ENCODE data around the gene PER3. TPM values are rescaled to one million over a fixed set of nuclear protein-coding genes. Genes with fewer than 3 reads are reported as not detected.
A peak's percentile ranks its signal among the peaks of the same experiment; 100 is the strongest.
"Not testable (repeated sequence)": the region's sequence is repeated elsewhere in the genome, so short reads cannot be mapped to it uniquely, and the experiment has no call there.

The PER3 gene
- total RNA-seq, 3 donors from 2014 or later = 6.9 to 42.1 (median 14.7) TPM

DNA sequence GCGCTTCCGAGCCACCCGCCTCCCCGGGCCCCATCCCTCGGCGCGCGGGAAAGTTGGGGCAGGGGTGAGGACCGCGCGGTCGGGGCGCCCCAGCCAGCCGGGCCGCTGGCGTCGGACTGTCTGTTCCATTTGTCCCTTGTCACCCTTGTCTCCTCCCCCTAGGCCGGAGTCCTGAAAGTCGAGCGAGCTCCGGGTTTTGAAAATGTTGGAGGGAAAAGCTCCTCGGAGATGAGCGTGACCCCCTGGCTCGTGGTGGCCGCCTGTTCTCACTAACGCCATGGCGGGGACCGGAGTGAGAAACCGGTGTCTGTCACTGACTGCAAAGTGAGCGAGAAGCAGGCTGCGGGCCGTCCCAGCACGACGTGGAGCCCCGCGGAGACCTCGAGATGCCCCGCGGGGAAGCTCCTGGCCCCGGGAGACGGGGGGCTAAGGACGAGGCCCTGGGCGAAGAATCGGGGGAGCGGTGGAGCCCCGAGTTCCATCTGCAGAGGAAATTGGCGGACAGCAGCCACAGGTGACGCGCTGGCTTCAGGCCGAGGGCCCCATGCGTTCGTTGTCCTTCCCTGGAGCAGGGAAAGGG, 491 bp downstream of the PER3 start:
- TF ChIP-seq, protein P1, sequence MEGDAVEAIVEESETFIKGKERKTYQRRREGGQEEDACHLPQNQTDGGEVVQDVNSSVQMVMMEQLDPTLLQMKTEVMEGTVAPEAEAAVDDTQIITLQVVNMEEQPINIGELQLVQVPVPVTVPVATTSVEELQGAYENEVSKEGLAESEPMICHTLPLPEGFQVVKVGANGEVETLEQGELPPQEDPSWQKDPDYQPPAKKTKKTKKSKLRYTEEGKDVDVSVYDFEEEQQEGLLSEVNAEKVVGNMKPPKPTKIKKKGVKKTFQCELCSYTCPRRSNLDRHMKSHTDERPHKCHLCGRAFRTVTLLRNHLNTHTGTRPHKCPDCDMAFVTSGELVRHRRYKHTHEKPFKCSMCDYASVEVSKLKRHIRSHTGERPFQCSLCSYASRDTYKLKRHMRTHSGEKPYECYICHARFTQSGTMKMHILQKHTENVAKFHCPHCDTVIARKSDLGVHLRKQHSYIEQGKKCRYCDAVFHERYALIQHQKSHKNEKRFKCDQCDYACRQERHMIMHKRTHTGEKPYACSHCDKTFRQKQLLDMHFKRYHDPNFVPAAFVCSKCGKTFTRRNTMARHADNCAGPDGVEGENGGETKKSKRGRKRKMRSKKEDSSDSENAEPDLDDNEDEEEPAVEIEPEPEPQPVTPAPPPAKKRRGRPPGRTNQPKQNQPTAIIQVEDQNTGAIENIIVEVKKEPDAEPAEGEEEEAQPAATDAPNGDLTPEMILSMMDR (IDR thresholded peaks at IDR 0.05) = no peak
- Histone ChIP-seq H3K9me3 (no peaks in the 10 kb centered on the region), H3K4me3 (no peak overlapping the region), H3K4me1 (ENCODE audit: low read depth) (no peaks in the 10 kb centered on the region), H3K36me3 (ENCODE audit: low read depth) (no peaks in the 10 kb centered on the region)
- intact Hi-C loops (cut with DNase I, micrococcal nuclease) = no loop called here
- ATAC-seq (no peak), DNase-seq (peak in 2 of 3 donors; percentile 38 to 68)

DNA sequence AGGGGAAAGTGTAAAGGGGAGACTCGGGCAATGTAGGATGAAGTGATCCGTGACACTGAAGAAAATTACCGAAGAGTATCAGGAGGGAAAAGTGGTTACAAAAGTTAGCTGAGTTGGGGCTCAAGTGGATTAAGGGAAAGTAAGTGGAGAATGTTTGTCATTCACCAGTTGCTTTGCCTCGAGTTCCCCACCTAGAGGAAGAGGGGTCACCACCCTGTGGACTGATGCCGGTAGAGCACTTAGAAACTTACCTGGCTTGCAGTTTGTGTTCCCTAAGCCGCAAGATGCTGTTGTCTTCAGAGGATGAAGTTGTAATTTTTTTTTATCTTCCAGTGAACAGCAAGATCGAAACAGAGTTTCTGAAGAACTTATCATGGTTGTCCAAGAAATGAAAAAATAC, 1.0 kb downstream of the PER3 start:
- no peak for ATAC-seq
- peaks cover 4% of the 10 kb centered on the region for H3K9me3 ChIP-seq

DNA sequence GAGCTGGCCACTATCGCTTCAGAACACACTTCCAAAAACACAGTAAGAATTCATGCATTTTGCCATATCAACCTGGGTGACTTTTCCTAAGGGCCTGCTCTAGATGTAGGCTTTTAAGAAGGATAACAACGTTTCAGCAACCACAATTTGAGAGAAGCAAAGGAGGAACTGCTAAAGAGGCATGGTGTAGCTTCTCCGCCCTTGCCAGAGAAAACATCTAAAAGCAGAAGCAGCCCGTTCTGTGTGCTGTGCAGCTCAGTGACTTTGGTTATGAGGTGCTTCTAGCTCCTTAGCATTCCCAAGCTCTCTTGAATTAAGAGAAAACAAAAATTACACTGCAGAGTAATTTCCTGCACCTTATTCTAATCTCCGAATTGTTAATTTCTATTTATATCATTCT, 2.7 kb downstream of the PER3 start:
- DNase-seq (no peak), ATAC-seq (no peak)
- H3K36me3 ChIP-seq (ENCODE audit: low read depth) = no peaks in the 10 kb centered on the region
- intact Hi-C loops (cut with DNase I, micrococcal nuclease) = no loop called here
- TF ChIP-seq, protein P1 (IDR thresholded peaks at IDR 0.05) = no peak
- peaks cover 15% of the 10 kb centered on the region for H3K9me3 ChIP-seq
- no peak overlapping the region for H3K4me3 ChIP-seq
- H3K4me1 ChIP-seq (ENCODE audit: low read depth) = no peaks in the 10 kb centered on the region

More for the DNA sequence above, 1.0 kb downstream of the PER3 start:
- DNase-seq = no peak
- intact Hi-C loops (cut with DNase I, micrococcal nuclease) = no loop called here
- Histone ChIP-seq H3K36me3 (ENCODE audit: low read depth) (no peaks in the 10 kb centered on the region), H3K4me1 (ENCODE audit: low read depth) (no peaks in the 10 kb centered on the region), H3K4me3 (no peak overlapping the region)
- TF ChIP-seq, protein P1 (IDR thresholded peaks at IDR 0.05) = no peak

DNA sequence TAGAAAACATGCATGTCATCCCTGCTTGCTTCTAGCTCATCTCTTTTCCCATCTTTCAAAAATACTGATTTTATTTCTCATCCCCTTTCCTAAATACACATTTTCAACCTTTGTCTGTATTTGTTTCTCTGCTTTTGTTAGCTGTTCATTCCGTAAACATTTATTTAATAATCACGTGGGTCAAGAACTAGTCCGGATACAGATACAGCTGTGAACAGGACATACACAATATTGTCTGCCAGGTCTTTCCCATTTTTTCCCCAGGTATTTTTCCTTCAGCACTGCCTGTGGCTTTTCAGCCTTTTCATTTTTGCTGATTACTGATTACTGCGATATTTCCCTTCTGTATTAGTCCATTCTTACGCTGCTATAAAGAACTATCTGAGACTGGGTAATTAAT, 5.7 kb downstream of the PER3 start:
- Histone ChIP-seq H3K36me3 (ENCODE audit: low read depth) (no peaks in the 10 kb centered on the region), H3K4me3 (no peak overlapping the region), H3K4me1 (ENCODE audit: low read depth) (no peaks in the 10 kb centered on the region), H3K9me3 (peaks cover 15% of the 10 kb centered on the region)
- TF ChIP-seq, protein P1 (IDR thresholded peaks at IDR 0.05) = no peak
- no peak for ATAC-seq
- intact Hi-C loops (cut with DNase I, micrococcal nuclease) = no loop called here
- DNase-seq = no peak

DNA sequence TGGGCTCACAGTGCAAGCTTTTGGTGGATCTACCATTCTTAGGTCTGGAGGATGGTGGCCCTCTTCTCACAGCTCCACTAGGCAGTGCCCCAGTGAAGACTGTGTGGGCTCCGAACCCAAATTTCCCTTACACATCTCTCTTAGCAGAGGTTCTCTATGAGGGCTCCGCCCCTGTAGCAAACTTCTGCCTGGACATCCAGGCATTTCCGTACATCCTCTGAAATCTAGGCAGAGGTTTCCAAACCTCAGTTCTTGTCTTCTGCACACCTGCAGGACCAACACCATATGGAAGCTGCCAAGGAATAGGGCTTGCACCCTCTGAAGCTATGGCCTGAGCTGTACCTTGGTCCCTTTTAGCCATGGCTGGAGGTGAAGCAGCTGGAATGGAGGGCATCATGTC, 6.9 kb downstream of the PER3 start:
- intact Hi-C loops (cut with DNase I, micrococcal nuclease); DNase-seq; H3K4me1 ChIP-seq (ENCODE audit: low read depth); ATAC-seq; H3K4me3 ChIP-seq; H3K36me3 ChIP-seq (ENCODE audit: low read depth): not testable (repeated sequence)
- peaks cover 15% of the 10 kb centered on the region for H3K9me3 ChIP-seq

DNA sequence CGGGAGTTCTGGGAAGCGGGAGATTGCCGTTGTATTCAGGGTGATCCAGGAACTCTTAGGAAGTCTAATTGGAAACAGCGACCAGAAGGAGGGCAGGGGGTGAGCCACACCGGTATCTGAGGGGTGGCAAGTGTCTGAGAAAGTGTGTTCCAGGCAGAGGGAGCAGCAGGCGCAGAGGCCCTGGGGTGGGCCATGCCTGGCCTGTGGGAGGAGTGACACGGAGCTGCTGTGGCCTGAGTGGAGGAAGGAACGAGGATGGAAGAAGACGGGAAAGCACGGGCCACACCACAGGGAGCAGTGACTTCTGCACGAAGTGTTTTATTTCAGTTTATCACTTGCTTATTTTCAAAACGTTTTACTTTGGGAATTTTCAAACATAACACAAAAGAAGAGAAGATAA, 11.3 kb downstream of the PER3 start:
- DNase-seq (no peak), ATAC-seq (no peak)
- intact Hi-C loops (cut with DNase I, micrococcal nuclease) = no loop called here
- Histone ChIP-seq H3K4me1 (ENCODE audit: low read depth) (no peaks in the 10 kb centered on the region), H3K36me3 (ENCODE audit: low read depth) (no peaks in the 10 kb centered on the region), H3K4me3 (no peak overlapping the region), H3K9me3 (peaks cover 11% of the 10 kb centered on the region)
- TF ChIP-seq, protein P1 (IDR thresholded peaks at IDR 0.05) = no peak

All from mucosa of descending colon (tissue), 3 donors.